NCI-H226 (cell line): ENCODE data around the gene ARHGEF39.
A peak's percentile ranks its signal among the peaks of the same experiment; 100 is the strongest.

ENCODE experiments used
- DNase-seq: peaks from one replicate; pipeline ENCODE4 v3.0.0-alpha.2; 2015

The ARHGEF39 gene

GRCh38 chr9:35664531-35665470, at the start of gene ARHGEF39:
Gene ARHGEF39, minus strand, starts transcription at chr9:35665195. Its CDS starts 26 bp downstream, at chr9:35665169.
- DNase-seq = peak; percentile 67

- DNase-seq = no peak
These were observed 49.1 kb upstream of the ARHGEF39 start for GRCh38 chr9:35714123-35714522.

GRCh38 chr9:35713578-35713977, 48.6 kb upstream of the ARHGEF39 start:
- DNase-seq = no peak

- peak; percentile 17 for DNase-seq
These were observed 47.9 kb upstream of the ARHGEF39 start for GRCh38 chr9:35712762-35713400.

GRCh38 chr9:35711501-35712428, 46.8 kb upstream of the ARHGEF39 start:
- DNase-seq = no peak

- no peak for DNase-seq
These were observed 46.0 kb upstream of the ARHGEF39 start for GRCh38 chr9:35710818-35711500.

- no peak for DNase-seq
These were observed 43.2 kb upstream of the ARHGEF39 start for GRCh38 chr9:35708146-35708545.

GRCh38 chr9:35706951-35707350, 42.0 kb upstream of the ARHGEF39 start:
- DNase-seq = no peak

GRCh38 chr9:35705836-35706430, 40.9 kb upstream of the ARHGEF39 start:
- DNase-seq = no peak

GRCh38 chr9:35705372-35705771, 40.4 kb upstream of the ARHGEF39 start:
- no peak for DNase-seq

- DNase-seq = no peak
These were observed 39.1 kb upstream of the ARHGEF39 start for GRCh38 chr9:35703906-35704672.

GRCh38 chr9:35702696-35703095, 37.7 kb upstream of the ARHGEF39 start:
- no peak for DNase-seq

- no peak for DNase-seq
These were observed 35.9 kb upstream of the ARHGEF39 start for GRCh38 chr9:35700942-35701341.

GRCh38 chr9:35700031-35700430, 35.0 kb upstream of the ARHGEF39 start:
- no peak for DNase-seq

- DNase-seq = no peak
These were observed 33.2 kb upstream of the ARHGEF39 start for GRCh38 chr9:35698231-35698630.

- no peak for DNase-seq
These were observed 32.5 kb upstream of the ARHGEF39 start for GRCh38 chr9:35697486-35697885.

- peak; percentile 11 for DNase-seq
These were observed 31.7 kb upstream of the ARHGEF39 start for GRCh38 chr9:35696520-35697215.

- DNase-seq = peak; percentile 3
These were observed 31.0 kb upstream of the ARHGEF39 start for GRCh38 chr9:35695943-35696401.

GRCh38 chr9:35691757-35692301, 26.8 kb upstream of the ARHGEF39 start:
- DNase-seq = no peak

- DNase-seq = no peak
These were observed 26.3 kb upstream of the ARHGEF39 start for GRCh38 chr9:35691334-35691650.
